DND-41 (cell line): Measurements from ENCODE around the gene ARHGAP15.

ENCODE experiments used
- CTCF ChIP-seq: IDR thresholded peaks from 2 replicates; pipeline ENCODE4 v1.5.1; 2012; ENCODE audit warnings: borderline replicate concordance, low read length, moderate library complexity, mild to moderate bottlenecking; ENCODE audit not compliant: poor library complexity, severe bottlenecking; ENCODE audit errors: extremely low read depth
- EZH2 ChIP-seq: IDR thresholded peaks from 3 replicates; pipeline ENCODE4 v1.6.1; 2012; ENCODE audit warnings: borderline replicate concordance, low read depth, mild to moderate bottlenecking, moderate library complexity, low read length, inconsistent platforms; ENCODE audit not compliant: severe bottlenecking

- TF ChIP-seq CTCF (no peak), EZH2 (no peak)
Observed at GRCh38 chr2:143558665-143559064, 429.4 kb downstream of the ARHGAP15 start.
